IMR-90 (cell line): Measurements from ENCODE around the gene MTTP. TPM values are rescaled to one million over a fixed set of nuclear protein-coding genes. Genes with fewer than 3 reads are reported as not detected.

Experiments used
- ATAC-seq: fragments of 200-7000 bp; cut with Tn5 transposase; 2 replicates; pipeline ENCODE4 v1.9.1; 2020; ENCODE audit warnings: low read depth, mild to moderate bottlenecking, moderate library complexity
- BruUV-seq: library from RNA; stranded (reverse); fragments of 400-500 nt; replicated peaks from 2 replicates; lab custom pipeline; 2021; lab: Mats Ljungman, UMichigan
- CTCF ChIA-PET: fragments of 300-600 bp; formaldehyde crosslinking; extraction: SDS; loops from one replicate; lab custom pipeline; 2021; ENCODE audit warnings: antibody characterized with exemption; lab: Yijun Ruan, JAX
- POLR2A ChIA-PET: fragments of 300-600 bp; sonication (Branson Sonifier 250); formaldehyde crosslinking; loops from one replicate; lab custom pipeline; 2022; ENCODE audit warnings: antibody characterized with exemption; ENCODE audit not compliant: unreplicated experiment; lab: Charles Lee
- DNase-seq: peaks from one replicate; pipeline ENCODE4 v3.0.0; 2013
- H2AFZ ChIP-seq: replicated peaks from 2 replicates; pipeline ENCODE3; 2013; ENCODE audit warnings: low read length, mild to moderate bottlenecking; ENCODE audit not compliant: poor library complexity
- H2AK5ac ChIP-seq: 2 replicates; pipeline ENCODE4 v1.6.1; 2013; ENCODE audit warnings: low read depth, low read length, inconsistent platforms
- H2AK9ac ChIP-seq: replicated peaks from 2 replicates; pipeline ENCODE3; 2013; ENCODE audit warnings: mild to moderate bottlenecking, low read depth, low read length, moderate library complexity; ENCODE audit not compliant: poor library complexity
- H2BK120ac ChIP-seq: 2 replicates; pipeline ENCODE4 v1.6.1; 2013; ENCODE audit warnings: low read depth, low read length, inconsistent platforms
- H2BK15ac ChIP-seq: 3 replicates; pipeline ENCODE4 v1.6.1; 2013; ENCODE audit warnings: low read depth, low read length, inconsistent platforms
- H2BK20ac ChIP-seq: 2 replicates; pipeline ENCODE4 v1.6.1; 2013; ENCODE audit warnings: low read depth, mild to moderate bottlenecking, inconsistent platforms, low read length, moderate library complexity
- H2BK5ac ChIP-seq: 2 replicates; pipeline ENCODE4 v1.6.1; 2013; ENCODE audit warnings: mild to moderate bottlenecking, low read depth, low read length, inconsistent platforms; ENCODE audit not compliant: poor library complexity, severe bottlenecking
- H3K14ac ChIP-seq: replicated peaks from 2 replicates; pipeline ENCODE4 v1.6.1; 2013; ENCODE audit warnings: low read depth, low read length, inconsistent platforms
- H3K18ac ChIP-seq: 2 replicates; pipeline ENCODE4 v1.6.1; 2013; ENCODE audit warnings: low read depth, low read length, control low read depth
- H3K23ac ChIP-seq: 2 replicates; pipeline ENCODE4 v1.6.1; 2013; ENCODE audit warnings: low read depth, low read length, inconsistent platforms
- H3K27ac ChIP-seq: 2 replicates; pipeline ENCODE4 v1.5.1; 2013; ENCODE audit warnings: mild to moderate bottlenecking, control low read depth, low read length; ENCODE audit not compliant: insufficient read depth
- H3K27me3 ChIP-seq: 2 replicates; pipeline ENCODE4 v1.6.1; 2013; ENCODE audit warnings: low read length; ENCODE audit not compliant: control insufficient read depth, insufficient read depth
- H3K36me3 ChIP-seq: 2 replicates; pipeline ENCODE4 v1.6.1; 2013; ENCODE audit warnings: low read length, mixed read lengths; ENCODE audit not compliant: control insufficient read depth, insufficient read depth
- H3K4ac ChIP-seq: 2 replicates; pipeline ENCODE4 v1.6.1; 2013; ENCODE audit warnings: low read depth, low read length, inconsistent platforms
- H3K4me1 ChIP-seq: 2 replicates; pipeline ENCODE4 v1.6.1; 2013; ENCODE audit warnings: low read length, mixed read lengths; ENCODE audit not compliant: control insufficient read depth, insufficient read depth
- H3K4me2 ChIP-seq: 2 replicates; pipeline ENCODE4 v1.6.1; 2013; ENCODE audit warnings: low read depth, mild to moderate bottlenecking, control low read depth, low read length, moderate library complexity
- H3K4me3 ChIP-seq: 2 replicates; pipeline ENCODE4 v1.5.1; 2013; ENCODE audit warnings: low read depth, mild to moderate bottlenecking, control low read depth, low read length, moderate library complexity; ENCODE audit not compliant: insufficient read depth
- H3K56ac ChIP-seq: 2 replicates; pipeline ENCODE4 v1.6.1; 2013; ENCODE audit warnings: low read length, inconsistent platforms; ENCODE audit not compliant: insufficient read depth; ENCODE audit errors: extremely low read depth
- H3K79me1 ChIP-seq, 2 experiments: 2 replicates each; pipeline ENCODE4 v1.6.1; 2013; ENCODE audit warnings: low read length in 2 of 2, inconsistent platforms in 1 of 2, low read depth in 1 of 2
- H3K9ac ChIP-seq: 2 replicates; pipeline ENCODE4 v1.6.1; 2013; ENCODE audit warnings: low read depth, low read length, control low read depth
- H3K9me1 ChIP-seq: 2 replicates; pipeline ENCODE4 v1.6.1; 2013; ENCODE audit warnings: low read length, inconsistent platforms; ENCODE audit not compliant: insufficient read depth
- H3K9me3 ChIP-seq: 2 replicates; pipeline ENCODE4 v1.6.1; 2013; ENCODE audit warnings: low read length; ENCODE audit not compliant: control insufficient read depth, insufficient read depth
- H4K20me1 ChIP-seq: 2 replicates; pipeline ENCODE4 v1.6.1; 2013; ENCODE audit warnings: low read length, inconsistent platforms; ENCODE audit not compliant: insufficient read depth
- H4K5ac ChIP-seq: 2 replicates; pipeline ENCODE4 v1.6.1; 2013; ENCODE audit warnings: mild to moderate bottlenecking, low read depth, low read length, control low read depth
- H4K8ac ChIP-seq, 2 experiments: 2 replicates each; pipeline ENCODE4 v1.6.1; 2013; ENCODE audit warnings: low read depth in 2 of 2, low read length in 2 of 2, control low read depth in 1 of 2, inconsistent platforms in 1 of 2
- H4K91ac ChIP-seq: 2 replicates; pipeline ENCODE4 v1.6.1; 2013; ENCODE audit warnings: low read depth, low read length, inconsistent platforms; ENCODE audit not compliant: insufficient read depth
- BHLHE40 ChIP-seq: fragments of 150-350 bp; IDR thresholded peaks from 2 replicates; pipeline ENCODE4 v1.6.1; 2016; ENCODE audit warnings: mild to moderate bottlenecking, low read depth, low read length
- CEBPB ChIP-seq: IDR thresholded peaks from 2 replicates; pipeline ENCODE4 v1.6.1; 2012; ENCODE audit warnings: low read depth, low read length, improper control_type of control experiment
- FOS ChIP-seq: fragments of 150-350 bp; IDR thresholded peaks from 2 replicates; pipeline ENCODE4 v1.6.1; 2016; ENCODE audit warnings: low read depth, low read length
- MAFK ChIP-seq: IDR thresholded peaks from 2 replicates; pipeline ENCODE4 v1.6.1; 2012; ENCODE audit warnings: low read depth, low read length, improper control_type of control experiment
- MAZ ChIP-seq: IDR thresholded peaks from 2 replicates; pipeline ENCODE4 v1.6.1; 2012; ENCODE audit warnings: low read depth, mild to moderate bottlenecking, low read length, improper control_type of control experiment, moderate library complexity, borderline replicate concordance
- MXI1 ChIP-seq: IDR thresholded peaks from 2 replicates; pipeline ENCODE4 v1.6.1; 2012; ENCODE audit warnings: low read depth, mild to moderate bottlenecking, low read length, moderate library complexity, borderline replicate concordance
- NFE2L2 ChIP-seq: fragments of 150-350 bp; IDR thresholded peaks from 2 replicates; pipeline ENCODE4 v1.6.1; 2016; ENCODE audit warnings: low read depth, mild to moderate bottlenecking, low read length
- RAD21 ChIP-seq: IDR thresholded peaks from 2 replicates; pipeline ENCODE4 v1.6.1; 2012; ENCODE audit warnings: low read length, improper control_type of control experiment
- WGBS, 2 experiments: methylation state at CpG; one replicate each; pipeline versions ENCODE4 v1.1.5 to v1.1.7; 2013; ENCODE audit warnings: missing lambda C conversion rate in 2 of 2; ENCODE audit not compliant: insufficient read length in 1 of 2; ENCODE audit errors: extremely low coverage in 2 of 2; 5-methylcytosine and 5-hydroxymethylcytosine counted together
- dilution Hi-C: fragments of 300-500 bp; cut with HindIII; formaldehyde crosslinking; loops from one replicate; pipeline ENCODE4 v1.14.3; 2018; ENCODE audit warnings: low sequenced_read_pairs; ENCODE audit not compliant: unreplicated experiment
- in situ Hi-C: fragments of 300-500 bp; cut with MboI; formaldehyde crosslinking; loops from 3 replicates; pipeline ENCODE4 v1.14.3; 2019; ENCODE audit warnings: low sequenced_read_pairs, inconsistent platforms, mixed read lengths
- intact Hi-C: fragments of 100-400 bp; cut with micrococcal nuclease; formaldehyde crosslinking; loops from 2 replicates; pipeline ENCODE4 v1.10.0; 2022
- polyA plus RNA-seq, 3 experiments: library from polyadenylated mRNA; depleted of rRNA; stranded (reverse); fragments of >200 nt; gene quantifications; 2 replicates each; pipeline ENCODE4 v1.2.3, GENCODE V29; 2012; ENCODE audit warnings: low replicate concordance in 1 of 3
- total RNA-seq: library from RNA; depleted of rRNA; stranded (reverse); fragments of >200 nt; gene quantifications from 2 replicates; pipeline ENCODE4 v1.2.3, GENCODE V29; 2012
- TF ChIP-seq, protein P1 (sequence below): fragments of 150-350 bp; IDR thresholded peaks from 2 replicates; pipeline ENCODE4 v1.6.1; 2017; ENCODE audit warnings: mild to moderate bottlenecking, antibody characterized with exemption, low read length, low read depth

The MTTP gene
- total and polyA plus RNA-seq, 2 of the 4 experiments (the other 2 are of a cell fraction): under 0.01 to 0.03 TPM

DNA sequence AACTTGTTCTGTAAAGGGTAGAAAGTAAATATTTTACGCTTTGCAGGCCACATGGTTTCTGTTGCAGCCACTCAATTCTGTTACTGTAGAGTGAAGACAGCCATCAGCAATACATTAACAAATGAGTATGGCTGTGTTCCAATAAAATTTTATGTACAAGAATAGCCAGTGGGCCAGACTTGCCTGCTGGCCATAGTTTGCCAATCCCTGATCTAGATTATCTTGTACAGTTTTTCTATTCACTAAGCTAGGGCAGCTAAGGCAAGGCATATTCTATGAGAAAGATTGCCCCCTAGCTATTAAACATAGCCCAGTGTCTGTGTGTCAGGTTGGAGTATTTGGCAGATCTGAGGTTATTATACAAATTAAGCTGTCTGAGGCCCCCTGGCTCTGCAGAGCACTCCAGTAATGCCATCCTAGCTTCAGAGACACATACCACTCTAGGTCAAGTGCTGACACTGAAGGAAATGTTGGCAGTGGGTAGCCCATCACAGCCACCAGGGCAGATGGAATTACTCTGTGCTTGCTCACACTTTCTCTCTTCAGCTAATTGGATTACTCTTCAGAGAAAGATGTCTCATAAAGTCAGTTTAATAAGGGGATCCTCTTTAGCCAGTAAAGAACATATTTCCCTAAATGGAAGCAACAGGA lies 40.7 kb downstream of the MTTP start:
- Histone ChIP-seq H2AFZ (no peak overlapping the region), H3K9ac (no peak overlapping the region), H3K79me1 (no peaks in the 10 kb centered on the region), H4K20me1 (no peaks in the 10 kb centered on the region), H3K4me3 (no peak overlapping the region), H3K18ac (no peak overlapping the region), H2BK15ac (no peak overlapping the region), H2BK5ac (no peak overlapping the region), H3K4ac (no peak overlapping the region), H2AK9ac (no peak overlapping the region), H3K23ac (no peak overlapping the region), H4K5ac (no peak overlapping the region), H2BK120ac (no peak overlapping the region), H4K91ac (no peak overlapping the region), H3K4me2 (no peak overlapping the region), H2BK20ac (no peak overlapping the region), H3K9me1 (no peaks in the 10 kb centered on the region), H3K36me3 (no peaks in the 10 kb centered on the region), H3K14ac (no peak overlapping the region), H3K27ac (no peak overlapping the region), H2AK5ac (no peak overlapping the region), H3K27me3 (peaks cover 1% of the 10 kb centered on the region; the same call in 1 of the 2 replicates), H3K56ac (no peak overlapping the region), H3K4me1 (no peaks in the 10 kb centered on the region), H3K9me3 (no peaks in the 10 kb centered on the region), H4K8ac (no peak overlapping the region)
- DNase-seq (no peak), ATAC-seq (no peak)
- intact Hi-C loops (no loop called here), dilution Hi-C loops (no loop called here), in situ Hi-C loops (no loop called here)
- no TSS peak for BruUV-seq
- ChIA-PET CTCF (interaction anchor here (1.4 kb wide), 1 partner anchor 9 kb away, joined by 4 read pairs; no protein-coding TSS in a partner anchor), POLR2A (no interaction called here)
- no CpG with 5 or more reads among the region's 1 CpG for WGBS, 2 experiments
- TF ChIP-seq FOS: no peak
- TF ChIP-seq MXI1: no peak
- no peak for TF ChIP-seq CEBPB
- TF ChIP-seq, protein P1, sequence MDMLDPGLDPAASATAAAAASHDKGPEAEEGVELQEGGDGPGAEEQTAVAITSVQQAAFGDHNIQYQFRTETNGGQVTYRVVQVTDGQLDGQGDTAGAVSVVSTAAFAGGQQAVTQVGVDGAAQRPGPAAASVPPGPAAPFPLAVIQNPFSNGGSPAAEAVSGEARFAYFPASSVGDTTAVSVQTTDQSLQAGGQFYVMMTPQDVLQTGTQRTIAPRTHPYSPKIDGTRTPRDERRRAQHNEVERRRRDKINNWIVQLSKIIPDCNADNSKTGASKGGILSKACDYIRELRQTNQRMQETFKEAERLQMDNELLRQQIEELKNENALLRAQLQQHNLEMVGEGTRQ: no peak
- no peak for TF ChIP-seq MAZ
- no peak for TF ChIP-seq MAFK
- TF ChIP-seq RAD21: no peak
- no peak for TF ChIP-seq BHLHE40
- no peak for TF ChIP-seq NFE2L2
